ENCODE results near the gene SDK2.

SDK2 gene

GRCh38 chr17:73650617-73651200 is 6.5 kb upstream of the SDK2 start:
- DNase-seq (ENCODE audit: low read depth, low spot score) = no peak

- DNase-seq (ENCODE audit: low read depth, low spot score) = no peak
Measured at GRCh38 chr17:73650140-73650539, 5.9 kb upstream of the SDK2 start.

DNA sequence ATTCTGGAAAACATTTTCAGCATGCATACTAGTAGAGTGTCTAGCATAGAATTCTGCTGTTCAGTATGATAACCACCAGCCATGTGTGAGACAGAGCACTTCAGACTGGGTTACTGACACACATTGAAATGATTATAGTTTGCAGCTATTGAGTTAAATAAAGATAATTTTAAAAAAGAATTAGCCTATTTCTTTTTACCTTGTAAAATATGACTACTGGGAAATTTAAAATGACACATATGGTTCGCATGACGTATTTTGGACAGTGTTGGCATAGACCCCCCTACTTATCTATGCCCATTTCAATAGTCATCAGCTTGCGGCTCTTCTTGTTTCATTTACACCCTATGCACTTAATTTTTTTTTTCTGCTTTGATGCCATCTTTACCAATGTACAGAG is 4.7 kb upstream of the SDK2 start:
- DNase-seq (ENCODE audit: low read depth, low spot score) = no peak

GRCh38 chr17:73648543-73648820 is 4.2 kb upstream of the SDK2 start:
- no peak for DNase-seq (ENCODE audit: low read depth, low spot score)

- DNase-seq (ENCODE audit: low read depth, low spot score) = no peak
Measured at GRCh38 chr17:73647772-73648542, 3.7 kb upstream of the SDK2 start.

GRCh38 chr17:73647301-73647695 is 3.1 kb upstream of the SDK2 start:
- no peak for DNase-seq (ENCODE audit: low read depth, low spot score)

- no peak for DNase-seq (ENCODE audit: low read depth, low spot score)
Measured at GRCh38 chr17:73646409-73647300, 2.4 kb upstream of the SDK2 start.

DNA sequence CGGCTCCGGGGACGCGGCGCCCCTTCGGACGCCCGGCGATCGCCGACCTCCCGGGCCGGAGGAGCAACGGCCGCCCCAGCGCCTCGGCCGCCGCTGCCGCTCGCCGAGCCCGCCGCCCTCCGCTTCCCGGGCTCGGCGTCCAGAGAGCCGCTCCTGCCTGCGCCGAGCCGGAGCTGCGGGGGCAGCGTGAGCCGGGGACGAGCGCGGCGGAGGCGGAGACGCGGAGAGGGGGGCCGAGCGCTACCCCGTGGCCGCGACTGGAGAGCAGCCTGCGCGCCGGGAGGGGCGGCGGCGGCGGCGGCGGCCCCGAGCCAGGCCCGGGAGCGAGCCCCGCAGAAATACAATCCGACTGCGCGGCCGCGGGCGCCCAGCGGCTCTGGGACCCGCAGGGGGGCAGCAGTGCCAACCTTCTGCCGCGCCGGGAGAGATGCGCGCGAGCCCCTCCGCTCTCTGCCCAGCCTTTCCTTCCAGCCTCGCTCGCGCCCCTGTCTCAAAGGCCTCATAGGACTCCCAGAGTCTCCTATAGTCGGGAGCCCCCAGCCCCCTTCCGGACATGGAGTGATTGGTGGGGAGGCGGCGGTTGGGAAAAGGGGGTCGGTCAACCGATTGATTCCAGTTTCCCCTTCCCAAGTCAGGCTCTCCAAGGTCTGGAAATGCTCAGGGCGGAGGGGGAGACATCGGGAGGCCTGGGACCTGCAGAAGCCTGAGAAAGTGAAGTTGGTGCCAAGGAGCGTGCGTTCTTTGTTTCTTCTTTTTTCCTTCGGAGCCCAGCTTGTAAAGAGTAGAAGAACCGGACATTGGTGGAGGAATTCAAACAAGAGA is 1.0 kb upstream of the SDK2 start:
- DNase-seq (ENCODE audit: low read depth, low spot score) = no peak

DNA sequence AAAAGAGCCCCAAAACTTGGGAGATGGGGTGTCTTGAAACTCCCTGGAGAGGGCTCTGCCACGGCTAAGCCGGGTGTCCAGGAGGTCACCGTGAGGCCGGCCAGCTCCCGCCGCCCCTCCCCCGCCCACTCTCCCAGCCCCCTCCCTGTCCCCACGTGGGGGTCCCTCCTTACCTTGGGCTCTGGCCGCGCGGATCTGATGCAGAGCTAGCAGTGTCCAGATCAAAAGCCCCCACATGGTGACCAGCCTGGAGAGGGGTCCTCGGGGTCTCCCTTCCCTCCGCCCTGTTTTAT is 447 bp downstream of the SDK2 start:
- DNase-seq (ENCODE audit: low read depth, low spot score) = no peak

- no peak for DNase-seq (ENCODE audit: low read depth, low spot score)
Measured at GRCh38 chr17:73643001-73643851, 1.0 kb downstream of the SDK2 start.

DNA sequence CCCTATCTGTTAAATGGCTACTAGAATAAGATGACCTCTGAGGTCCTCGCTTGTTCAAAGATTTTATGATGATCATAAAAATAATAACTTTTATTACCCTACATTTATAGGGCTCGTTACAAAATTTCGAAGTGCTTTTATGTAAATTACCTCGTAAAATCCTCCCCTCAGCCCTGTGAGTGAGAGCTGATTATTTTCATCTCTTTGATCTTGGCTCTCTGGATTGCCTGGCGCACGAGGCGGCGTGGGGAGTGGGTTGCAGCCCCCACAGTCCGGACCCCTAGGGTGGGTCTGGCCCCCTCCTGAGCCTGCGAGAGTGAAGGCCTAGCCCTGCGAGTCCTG is 1.6 kb downstream of the SDK2 start:
- no peak for DNase-seq (ENCODE audit: low read depth, low spot score)

DNA sequence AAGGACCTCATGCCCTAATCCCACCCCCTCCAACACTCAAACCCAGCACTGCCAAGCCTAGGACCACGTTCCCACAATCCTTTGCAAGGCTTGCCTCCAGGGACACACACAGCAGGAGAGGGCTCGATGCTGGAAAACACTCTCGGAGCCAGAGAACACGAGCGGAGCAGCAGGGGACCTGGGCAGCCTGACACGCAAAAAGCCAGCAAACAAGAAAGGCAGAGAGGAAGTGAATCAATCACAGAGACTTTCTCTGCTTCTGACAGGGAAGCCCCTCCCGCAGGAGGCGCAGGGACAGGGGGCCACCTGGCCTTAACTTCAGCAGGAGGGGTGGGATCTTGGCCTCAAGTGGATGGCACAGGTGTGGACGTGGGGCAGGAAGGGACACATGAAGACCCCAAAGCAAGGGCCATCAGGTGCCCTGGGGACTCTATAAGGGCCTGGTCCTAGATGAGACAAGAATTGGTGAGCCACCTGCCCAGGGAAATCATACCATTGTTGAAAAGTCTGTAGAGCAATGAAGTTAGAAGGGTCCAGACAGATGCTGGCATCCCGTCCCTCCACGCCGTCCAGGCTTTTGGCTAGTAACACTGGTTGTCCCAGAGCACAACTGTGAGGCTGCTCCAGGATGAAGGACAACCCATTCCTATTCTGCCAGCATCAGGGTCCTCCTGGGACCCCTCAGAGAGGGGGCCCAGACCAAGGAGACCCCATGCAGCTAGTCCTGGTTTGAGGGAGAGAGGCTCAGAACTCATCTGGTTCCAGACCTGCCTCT is 2.2 kb downstream of the SDK2 start:
- no peak for DNase-seq (ENCODE audit: low read depth, low spot score)

DNA sequence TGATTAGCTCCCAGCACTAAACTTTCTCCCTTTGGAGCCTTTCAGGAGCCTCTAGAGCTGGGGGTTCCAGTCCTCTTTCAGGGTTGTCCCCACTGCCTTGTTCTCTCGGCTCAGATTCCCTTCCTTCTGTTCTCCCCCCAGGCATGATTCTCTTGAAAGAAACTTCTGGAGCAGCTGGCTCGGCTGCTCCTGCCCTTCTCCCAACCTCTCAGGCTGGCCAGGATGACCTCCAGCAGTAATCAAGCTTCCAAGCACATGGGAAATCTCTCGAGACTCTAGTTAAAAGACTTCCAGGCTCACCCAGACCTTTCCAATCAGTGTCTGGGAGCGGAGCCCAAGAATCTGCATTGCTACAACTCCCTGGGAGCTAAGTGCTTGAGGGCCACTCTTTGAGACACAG is 3.6 kb downstream of the SDK2 start:
- no peak for DNase-seq (ENCODE audit: low read depth, low spot score)

DNA sequence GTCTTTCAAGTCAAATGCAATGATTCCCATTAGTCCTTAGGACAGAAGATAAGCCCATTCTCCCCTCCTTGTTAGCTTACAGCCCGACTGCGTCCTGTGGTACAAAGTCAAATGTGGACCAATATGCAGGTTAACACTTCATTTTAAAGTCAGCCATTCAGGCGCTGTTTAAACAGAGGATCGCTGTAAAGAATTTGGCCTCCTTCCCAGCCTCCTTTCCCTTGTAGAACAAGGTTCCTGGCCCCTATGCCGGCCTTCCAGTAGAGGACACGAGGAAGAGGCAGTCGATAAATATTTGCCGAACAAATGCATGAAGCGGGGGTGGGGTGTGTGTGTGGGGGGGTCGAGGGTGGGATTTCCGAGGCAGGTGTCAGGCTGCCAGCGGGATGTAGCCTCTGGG is 4.3 kb downstream of the SDK2 start:
- no peak for DNase-seq (ENCODE audit: low read depth, low spot score)

- DNase-seq (ENCODE audit: low read depth, low spot score) = no peak
Measured at GRCh38 chr17:73639322-73639721, 4.9 kb downstream of the SDK2 start.

DNA sequence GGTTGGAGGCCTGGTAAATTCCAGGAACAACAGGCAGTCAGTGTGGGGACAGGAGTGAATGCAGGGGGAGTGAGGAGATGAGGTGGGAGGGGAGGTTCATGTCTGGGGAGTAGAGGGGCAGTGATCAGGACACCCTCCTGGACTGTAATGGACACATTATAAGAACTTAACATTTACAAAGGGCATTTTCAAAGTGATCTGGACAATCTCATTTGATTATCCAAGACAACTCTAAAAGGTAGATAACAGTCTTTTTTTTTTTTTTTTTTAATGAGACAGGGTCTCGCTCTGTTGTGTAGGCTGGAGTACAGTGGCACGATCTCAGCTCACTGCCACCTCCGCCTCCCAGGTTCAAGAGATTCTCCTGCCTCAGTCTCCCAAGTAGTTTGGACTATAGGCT is 5.7 kb downstream of the SDK2 start:
- DNase-seq (ENCODE audit: low read depth, low spot score) = no peak

DNA sequence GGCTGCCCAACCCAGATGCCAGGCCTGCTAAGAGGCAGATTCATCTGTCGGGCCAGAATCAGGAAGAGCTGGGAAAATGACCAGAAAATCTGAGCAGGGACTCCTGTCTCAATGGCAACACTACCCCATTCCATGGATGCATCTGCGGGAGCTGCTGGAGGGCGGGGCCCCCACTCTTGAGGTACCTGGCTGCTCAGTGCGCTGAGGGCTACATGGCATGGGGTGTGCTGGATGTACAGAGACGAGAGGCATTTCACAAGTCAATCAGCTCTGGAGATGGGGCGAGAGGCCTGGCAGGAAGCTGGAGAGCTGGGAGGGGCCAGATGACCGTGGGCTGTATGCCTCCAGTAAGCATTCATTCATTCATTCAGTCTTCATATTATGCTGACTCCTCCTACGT is 6.4 kb downstream of the SDK2 start:
- DNase-seq (ENCODE audit: low read depth, low spot score) = no peak

DNA sequence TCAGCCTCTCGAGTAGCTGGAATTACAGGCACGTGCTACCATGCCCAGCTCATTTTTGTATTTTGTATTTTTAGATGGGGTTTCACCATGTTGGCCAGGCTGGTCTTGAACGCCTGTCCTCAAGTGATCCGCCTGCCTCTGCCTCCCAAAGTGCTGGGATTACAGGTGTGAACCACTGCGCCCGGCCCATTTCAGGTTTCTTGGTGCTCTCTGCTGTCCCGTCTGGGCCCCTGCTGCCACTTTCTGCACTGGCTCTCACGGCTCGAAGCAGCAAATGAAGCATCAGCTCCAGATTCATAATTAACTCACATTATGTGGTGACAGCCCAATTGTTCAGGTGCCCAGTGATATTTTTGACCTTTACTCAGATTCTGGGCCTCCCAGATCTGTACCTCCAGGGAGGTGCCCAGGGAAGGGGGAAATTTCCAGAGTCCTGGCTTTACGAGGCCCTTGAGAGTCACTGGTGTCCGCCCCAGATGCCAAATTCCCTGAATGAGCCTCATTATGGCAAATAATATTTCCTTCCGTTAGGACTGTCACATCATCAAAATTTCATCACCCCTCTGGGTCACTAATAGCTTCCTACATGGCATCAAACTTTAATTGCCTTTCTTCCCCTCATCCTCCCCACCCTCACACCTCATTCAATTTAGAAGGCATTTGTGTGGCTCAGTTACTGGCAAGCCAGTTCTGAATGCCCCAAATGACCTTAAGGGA is 9.0 kb downstream of the SDK2 start:
- DNase-seq (ENCODE audit: low read depth, low spot score) = no peak

DNA sequence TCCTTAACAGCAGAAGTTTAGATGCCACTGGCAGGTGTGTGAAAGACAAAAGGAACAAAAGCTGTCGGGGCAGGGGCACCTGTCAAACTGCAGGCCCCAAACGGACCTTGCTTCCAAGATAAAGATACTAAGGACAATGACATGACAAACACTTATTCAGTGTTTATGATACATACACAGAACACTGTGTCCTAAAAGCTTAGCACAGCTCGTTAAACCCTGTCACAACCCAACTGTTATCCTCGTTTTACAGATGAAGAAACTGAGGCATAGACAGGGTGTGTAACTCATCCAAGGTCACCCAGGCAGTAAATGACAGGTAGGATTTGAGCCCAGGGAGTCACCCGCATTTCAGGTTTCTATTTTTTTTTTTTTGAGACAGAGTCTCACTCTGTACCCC is 9.6 kb downstream of the SDK2 start:
- no peak for DNase-seq (ENCODE audit: low read depth, low spot score)

DNA sequence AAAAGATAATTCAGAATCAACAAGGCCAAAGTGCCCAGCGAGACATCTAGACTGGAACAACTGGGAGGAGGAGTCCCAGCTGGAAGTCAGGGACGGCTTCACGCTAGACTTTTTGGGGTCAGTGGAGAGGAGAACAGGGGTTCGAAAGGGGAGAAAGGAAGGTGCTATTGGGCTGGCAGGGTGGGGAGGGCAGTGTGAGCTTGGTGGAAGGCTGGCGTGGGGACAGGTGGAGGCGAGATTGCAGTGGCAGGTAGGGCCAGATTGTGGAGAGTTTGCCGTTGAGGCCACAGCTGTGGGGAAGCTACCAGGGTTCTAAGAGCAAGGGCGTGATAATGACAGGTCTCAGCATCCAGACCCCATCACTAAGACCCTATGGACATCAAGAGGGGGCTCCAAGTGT is 10.5 kb downstream of the SDK2 start:
- no peak for DNase-seq (ENCODE audit: low read depth, low spot score)
